Esophagus squamous epithelium (tissue), 5 donors: Measurements from ENCODE around the gene IFT22. TPM values are rescaled to one million over a fixed set of nuclear protein-coding genes. Genes with fewer than 3 reads are reported as not detected.
"Not testable (repeated sequence)": the region's sequence is repeated elsewhere in the genome, so short reads cannot be mapped to it uniquely, and the experiment has no call there.

Experiments
- DNase-seq: peaks from one replicate; lab custom pipeline; 2025; lab: John Stamatoyannopoulos, UW
- H3K27ac ChIP-seq, 4 donors: fragments of 200-600 bp; sonication (generic); one replicate each; pipeline ENCODE4 v1.5.1; 2016 to 2019; ENCODE audit warnings: mild to moderate bottlenecking in 1 of 4
- H3K27me3 ChIP-seq, 4 donors: fragments of 200-600 bp; sonication (generic); 1 replicate in 3 of 4; 2 replicates in 1 of 4; pipeline versions ENCODE4 v1.5.1 to v1.6.0; 2017 to 2021; ENCODE audit warnings: antibody characterized with exemption in 1 of 4
- H3K36me3 ChIP-seq, 3 donors: fragments of 200-600 bp; sonication (generic); one replicate each; pipeline ENCODE4 v1.5.1; 2016 to 2019
- H3K4me1 ChIP-seq, 3 donors: fragments of 200-600 bp; sonication (generic); one replicate each; pipeline ENCODE4 v1.5.1; 2017 to 2019
- H3K4me3 ChIP-seq, 4 donors: fragments of 200-600 bp; sonication (generic); 1 replicate in 3 of 4; 2 replicates in 1 of 4; pipeline ENCODE4 v1.5.1; 2016 to 2019; ENCODE audit warnings: mild to moderate bottlenecking in 2 of 4, moderate library complexity in 1 of 4
- H3K9me3 ChIP-seq, 3 donors: fragments of 200-600 bp; sonication (generic); one replicate each; pipeline ENCODE4 v1.5.1; 2016 to 2019
- POLR2A ChIP-seq, 4 donors: fragments of 450-650 bp; IDR thresholded peaks; one replicate each; pipeline ENCODE4 v1.6.1; 2017; ENCODE audit warnings: antibody characterized with exemption in 4 of 4, mild to moderate bottlenecking in 4 of 4, moderate library complexity in 3 of 4
- WGBS, 2 donors: methylation state at CpG; one replicate each; pipeline ENCODE4 v1.1.5; 2018; 5-methylcytosine and 5-hydroxymethylcytosine counted together
- intact Hi-C: fragments of 100-400 bp; cut with DNase I; formaldehyde crosslinking; loops from one replicate; pipeline ENCODE4 v1.15.0; 2022
- total RNA-seq, 4 donors: library from RNA; depleted of rRNA; stranded (reverse); fragments of >200 nt; gene quantifications; one replicate each; pipeline ENCODE4 v1.1.0, GENCODE V29; 2016
- TF ChIP-seq, protein P1 (sequence below), 6 experiments: fragments of 450-650 bp in 4 of 6; fragments of 200-600 bp in 2 of 6; sonication (generic) in 2 of 6; IDR thresholded peaks; one replicate each; pipeline ENCODE4 v1.5.1; 2016 to 2019; ENCODE audit warnings: antibody characterized with exemption in 6 of 6, mild to moderate bottlenecking in 4 of 6, moderate library complexity in 4 of 6
- donor health status: DM: yes; HTN: yes; CAD: no.

The IFT22 gene
- total RNA-seq, 4 donors from 2014 or later: 5.8 to 13.5 (median 9.5) TPM

DNA sequence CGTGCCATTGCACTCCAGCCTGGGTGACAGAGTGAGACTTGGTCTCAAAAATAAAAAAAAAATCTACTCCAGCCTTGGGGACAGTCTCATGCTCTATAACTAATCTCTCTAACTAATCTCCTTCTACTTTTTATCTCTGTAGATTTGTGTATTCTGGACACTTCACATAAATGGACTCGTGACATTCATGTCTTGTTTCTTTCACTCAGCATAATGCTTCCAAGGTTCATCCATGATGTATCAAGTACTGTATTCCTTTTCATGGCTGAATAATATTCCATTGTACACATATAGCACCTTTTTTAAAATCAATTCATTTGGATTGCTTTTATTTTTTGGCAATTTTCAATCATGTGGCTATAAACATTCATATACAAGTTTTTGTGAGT, 31.3 kb upstream of the IFT22 start:
- TF ChIP-seq, protein P1, sequence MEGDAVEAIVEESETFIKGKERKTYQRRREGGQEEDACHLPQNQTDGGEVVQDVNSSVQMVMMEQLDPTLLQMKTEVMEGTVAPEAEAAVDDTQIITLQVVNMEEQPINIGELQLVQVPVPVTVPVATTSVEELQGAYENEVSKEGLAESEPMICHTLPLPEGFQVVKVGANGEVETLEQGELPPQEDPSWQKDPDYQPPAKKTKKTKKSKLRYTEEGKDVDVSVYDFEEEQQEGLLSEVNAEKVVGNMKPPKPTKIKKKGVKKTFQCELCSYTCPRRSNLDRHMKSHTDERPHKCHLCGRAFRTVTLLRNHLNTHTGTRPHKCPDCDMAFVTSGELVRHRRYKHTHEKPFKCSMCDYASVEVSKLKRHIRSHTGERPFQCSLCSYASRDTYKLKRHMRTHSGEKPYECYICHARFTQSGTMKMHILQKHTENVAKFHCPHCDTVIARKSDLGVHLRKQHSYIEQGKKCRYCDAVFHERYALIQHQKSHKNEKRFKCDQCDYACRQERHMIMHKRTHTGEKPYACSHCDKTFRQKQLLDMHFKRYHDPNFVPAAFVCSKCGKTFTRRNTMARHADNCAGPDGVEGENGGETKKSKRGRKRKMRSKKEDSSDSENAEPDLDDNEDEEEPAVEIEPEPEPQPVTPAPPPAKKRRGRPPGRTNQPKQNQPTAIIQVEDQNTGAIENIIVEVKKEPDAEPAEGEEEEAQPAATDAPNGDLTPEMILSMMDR (IDR thresholded peaks at IDR 0.05): no peak
- no peak for TF ChIP-seq POLR2A (IDR thresholded peaks at IDR 0.05)
- WGBS, 2 donors: 64 to 71% methylated on average over 2 of the region's 2 CpGs
- no peak overlapping the region for H3K4me3 ChIP-seq
- H3K27ac ChIP-seq: no peak overlapping the region
- peaks cover 0 to 29% (median 0%) of the 10 kb centered on the region in 4 donors for H3K27me3 ChIP-seq
- no peak for DNase-seq
- peaks cover 0 to 17% (median 0%) of the 10 kb centered on the region in 3 donors for H3K4me1 ChIP-seq
- no peaks in the 10 kb centered on the region for H3K9me3 ChIP-seq
- H3K36me3 ChIP-seq: no peaks in the 10 kb centered on the region
- intact Hi-C loops: no loop called here

DNA sequence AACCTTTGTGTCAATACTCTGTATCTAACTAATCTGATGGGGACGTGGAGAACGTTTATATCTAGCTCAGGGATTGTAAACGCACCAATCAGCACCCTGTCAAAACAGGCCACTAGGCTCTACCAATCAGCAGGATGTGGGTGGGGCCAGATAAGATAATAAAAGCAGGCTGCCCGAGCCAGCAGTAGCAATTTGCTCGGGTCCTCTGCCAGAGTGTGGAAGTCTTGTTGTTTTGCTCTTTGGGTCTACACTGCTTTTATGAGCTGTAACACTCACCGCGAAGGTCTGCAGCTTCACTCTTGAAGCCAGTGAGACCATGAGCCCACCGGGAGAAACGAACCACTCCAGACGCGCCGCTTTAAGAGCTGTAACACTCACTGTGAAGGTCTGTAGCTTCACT, 27.7 kb upstream of the IFT22 start:
- Histone ChIP-seq H3K4me1 (peaks cover 0 to 17% (median 0%) of the 10 kb centered on the region in 3 donors), H3K27me3 (peaks cover 0 to 44% (median 0%) of the 10 kb centered on the region in 4 donors)
- H3K27ac ChIP-seq, intact Hi-C loops, H3K4me3 ChIP-seq, H3K36me3 ChIP-seq, DNase-seq, H3K9me3 ChIP-seq: not testable (repeated sequence)
- WGBS, 2 donors: 73 to 83% methylated on average over 6 to 10 of the region's 12 CpGs

DNA sequence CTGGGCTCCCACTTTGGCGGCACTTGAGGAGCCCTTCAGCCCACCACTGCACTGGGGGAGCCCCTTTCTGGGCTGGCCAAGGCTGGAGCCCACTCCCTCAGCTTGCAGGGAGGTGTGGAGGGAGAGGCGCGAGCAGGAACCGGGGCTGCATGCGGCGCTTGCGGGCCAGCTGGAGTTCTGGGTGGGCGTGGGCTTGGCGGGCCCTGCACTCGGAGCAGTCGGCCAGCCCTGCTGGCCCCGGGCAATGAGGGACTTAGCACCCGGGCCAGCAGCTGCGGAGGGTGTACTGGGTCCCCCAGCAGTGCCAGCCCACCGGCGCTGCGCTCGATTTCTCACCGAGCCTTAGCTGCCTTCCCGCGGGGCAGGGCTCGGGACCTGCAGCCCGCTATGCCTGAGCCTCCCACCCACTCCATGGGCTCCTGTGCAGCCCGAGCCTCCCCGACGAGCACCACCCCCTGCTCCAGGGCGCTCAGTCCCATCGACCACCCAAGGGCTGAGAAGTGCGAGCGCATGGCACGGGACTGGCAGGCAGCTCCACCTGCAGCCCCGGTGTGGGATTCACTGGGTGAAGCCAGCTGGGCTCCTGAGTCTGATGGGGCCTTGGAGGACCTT, 26.9 kb upstream of the IFT22 start:
- Histone ChIP-seq H3K27me3 (peaks cover 0 to 39% (median 0%) of the 10 kb centered on the region in 4 donors), H3K4me1 (peaks cover 0 to 17% (median 0%) of the 10 kb centered on the region in 3 donors)
- H3K9me3 ChIP-seq, DNase-seq, H3K36me3 ChIP-seq, H3K27ac ChIP-seq, H3K4me3 ChIP-seq, intact Hi-C loops: not testable (repeated sequence)
- WGBS, 2 donors: no CpG with 5 or more reads among the region's 32 CpGs

DNA sequence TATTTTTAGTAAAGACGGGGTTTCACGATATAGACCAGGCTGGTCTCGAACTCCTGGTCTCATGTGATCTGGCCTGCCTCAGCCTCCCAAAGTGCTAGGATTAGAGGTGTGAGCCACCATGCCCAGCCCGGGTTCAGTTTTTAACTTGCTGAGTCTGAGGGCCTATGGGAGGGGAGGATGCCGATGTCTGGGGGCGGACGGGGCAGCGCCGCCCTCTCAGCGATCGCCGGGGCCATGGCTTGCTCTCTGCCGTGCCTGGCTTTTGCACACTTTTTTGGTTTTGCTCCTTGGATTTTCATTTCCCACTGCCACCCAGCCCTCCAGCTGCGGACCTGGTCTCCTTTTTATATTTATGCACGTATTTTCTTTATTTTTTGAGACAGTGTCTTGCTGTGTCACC, 25.9 kb upstream of the IFT22 start:
- H3K9me3 ChIP-seq: no peaks in the 10 kb centered on the region
- intact Hi-C loops: no loop called here

DNA sequence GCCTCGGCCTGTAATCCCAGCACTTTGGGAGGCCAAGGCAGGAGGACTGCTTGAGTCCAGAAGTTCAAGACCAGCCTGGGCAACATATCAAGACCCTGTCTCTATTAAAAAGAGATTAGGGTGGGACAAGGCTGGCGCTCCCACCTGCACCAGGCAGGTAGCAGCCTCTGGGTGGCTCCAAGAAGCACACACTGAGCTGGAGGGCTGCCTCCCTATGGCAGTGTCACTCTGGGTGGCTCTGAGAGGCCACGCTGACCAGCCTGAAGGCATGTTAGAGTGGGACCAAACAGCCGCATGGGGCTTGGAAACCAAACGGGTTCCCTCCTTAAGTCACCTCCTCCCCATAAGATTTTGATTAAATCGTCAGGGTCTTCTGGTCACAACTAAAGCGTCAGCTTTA, 21.3 kb upstream of the IFT22 start:
- Histone ChIP-seq H3K4me1 (no peaks in the 10 kb centered on the region), H3K27me3 (peaks cover 0 to 36% (median 0%) of the 10 kb centered on the region in 4 donors), H3K27ac (no peak overlapping the region), H3K9me3 (no peaks in the 10 kb centered on the region), H3K36me3 (no peaks in the 10 kb centered on the region), H3K4me3 (no peak overlapping the region)
- intact Hi-C loops: no loop called here
- WGBS, 2 donors: 76 to 85% methylated on average over 7 of the region's 7 CpGs
- TF ChIP-seq, protein P1 (IDR thresholded peaks at IDR 0.05): no peak
- no peak for TF ChIP-seq POLR2A (IDR thresholded peaks at IDR 0.05)
- DNase-seq: no peak

More for the DNA sequence above, 25.9 kb upstream of the IFT22 start:
- peaks cover 0 to 13% (median 0%) of the 10 kb centered on the region in 3 donors for H3K4me1 ChIP-seq
- peaks cover 0 to 42% (median 0%) of the 10 kb centered on the region in 4 donors for H3K27me3 ChIP-seq
- H3K27ac ChIP-seq: no peak overlapping the region
- no peak for TF ChIP-seq POLR2A (IDR thresholded peaks at IDR 0.05)
- TF ChIP-seq, protein P1 (IDR thresholded peaks at IDR 0.05): no peak
- H3K36me3 ChIP-seq: no peaks in the 10 kb centered on the region
- H3K4me3 ChIP-seq: no peak overlapping the region
- DNase-seq: no peak
- WGBS, 2 donors: 77 to 96% methylated on average over 11 to 12 of the region's 15 CpGs

DNA sequence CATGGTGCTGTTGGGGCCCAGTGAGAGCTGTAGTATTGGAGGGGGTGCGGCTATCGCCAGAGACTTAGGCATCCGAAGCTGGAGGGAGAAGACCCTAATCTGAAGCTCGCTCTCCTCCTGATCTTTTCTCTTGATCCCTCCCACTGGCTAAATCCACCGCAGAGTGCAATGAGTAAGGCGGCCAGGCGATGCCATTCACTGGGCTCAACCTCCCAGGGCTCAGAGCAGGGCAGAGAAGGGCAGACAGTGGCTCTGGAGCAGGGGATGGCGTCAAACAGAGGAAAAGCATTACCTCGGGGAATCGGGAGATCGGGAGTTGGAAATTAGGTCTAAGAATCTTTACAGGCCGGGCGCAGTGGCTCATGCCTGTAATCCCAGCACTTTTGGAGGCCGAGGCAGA, 18.8 kb upstream of the IFT22 start:
- no peak for DNase-seq
- WGBS, 2 donors: 83 to 90% methylated on average over 14 of the region's 14 CpGs
- Histone ChIP-seq H3K4me3 (no peak overlapping the region), H3K4me1 (no peaks in the 10 kb centered on the region), H3K27me3 (peaks cover 0 to 18% (median 0%) of the 10 kb centered on the region in 4 donors), H3K36me3 (no peaks in the 10 kb centered on the region), H3K27ac (no peak overlapping the region), H3K9me3 (no peaks in the 10 kb centered on the region)
- TF ChIP-seq, protein P1 (IDR thresholded peaks at IDR 0.05): no peak
- TF ChIP-seq POLR2A (IDR thresholded peaks at IDR 0.05): no peak
- intact Hi-C loops: no loop called here
